ENCODE results near the gene RRBP1. TPM values are rescaled to one million over a fixed set of nuclear protein-coding genes. Genes with fewer than 3 reads are reported as not detected.

Gene RRBP1
- total RNA-seq, 3 donors from 2014 or later = 210 to 402 (median 377) TPM

GRCh38 chr20:17669306-17669931, 12.6 kb downstream of the RRBP1 start:
- DNase-seq = no peak
- no peak for TF ChIP-seq CTCF (IDR thresholded peaks at IDR 0.05)
- no peaks in the 10 kb centered on the region for H3K9me3 ChIP-seq
- peaks cover 8% of the 10 kb centered on the region for H3K4me1 ChIP-seq (ENCODE audit: low read depth)
- no peak for ATAC-seq
- no peak overlapping the region for H3K4me3 ChIP-seq
- H3K36me3 ChIP-seq (ENCODE audit: low read depth) = peaks cover 3% of the 10 kb centered on the region
- intact Hi-C loops (cut with DNase I, micrococcal nuclease) = no loop called here

DNA sequence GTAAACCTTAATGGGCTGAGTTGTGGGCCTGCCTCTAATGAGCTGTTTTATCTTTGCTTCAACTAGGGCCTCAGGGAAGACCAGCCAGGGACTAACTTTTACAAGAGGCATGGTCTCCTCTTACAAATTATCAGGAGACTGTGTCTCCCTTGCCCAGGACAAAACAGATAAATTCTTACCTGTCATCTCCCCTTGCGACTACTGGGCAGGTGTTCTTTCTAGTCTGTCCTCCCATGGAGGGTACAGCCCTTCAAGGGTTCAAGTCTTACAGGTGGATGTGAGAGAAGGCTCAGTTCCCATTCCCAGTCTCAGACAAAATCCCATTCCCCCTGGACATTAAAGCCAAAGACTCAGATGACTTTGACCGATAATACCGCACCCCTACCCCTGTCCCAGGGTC, 13.6 kb downstream of the RRBP1 start:
- intact Hi-C loops (cut with DNase I, micrococcal nuclease) = no loop called here

GRCh38 chr20:17667445-17667844, 14.6 kb downstream of the RRBP1 start:
- Histone ChIP-seq H3K4me1 (ENCODE audit: low read depth) (peaks cover 5% of the 10 kb centered on the region), H3K36me3 (ENCODE audit: low read depth) (no peaks in the 10 kb centered on the region), H3K4me3 (no peak overlapping the region), H3K9me3 (no peaks in the 10 kb centered on the region)
- TF ChIP-seq CTCF (IDR thresholded peaks at IDR 0.05) = no peak
- no peak for ATAC-seq
- DNase-seq = no peak
- intact Hi-C loops (cut with DNase I, micrococcal nuclease) = no loop called here

More for the DNA sequence above, 13.6 kb downstream of the RRBP1 start:
- H3K36me3 ChIP-seq (ENCODE audit: low read depth) = peaks cover 3% of the 10 kb centered on the region
- peaks cover 8% of the 10 kb centered on the region for H3K4me1 ChIP-seq (ENCODE audit: low read depth)
- no peak for ATAC-seq
- no peak overlapping the region for H3K4me3 ChIP-seq
- no peak for TF ChIP-seq CTCF (IDR thresholded peaks at IDR 0.05)
- H3K9me3 ChIP-seq = no peaks in the 10 kb centered on the region
- DNase-seq = no peak

- Histone ChIP-seq H3K4me1 (ENCODE audit: low read depth) (peaks cover 14% of the 10 kb centered on the region), H3K9me3 (no peaks in the 10 kb centered on the region), H3K36me3 (ENCODE audit: low read depth) (no peaks in the 10 kb centered on the region), H3K4me3 (no peak overlapping the region)
- ATAC-seq = no peak
- no peak for TF ChIP-seq CTCF (IDR thresholded peaks at IDR 0.05)
- intact Hi-C loops (cut with DNase I, micrococcal nuclease) = no loop called here
- no peak for DNase-seq
These were observed 15.6 kb downstream of the RRBP1 start for GRCh38 chr20:17666481-17666880.

GRCh38 chr20:17665756-17666155, 16.3 kb downstream of the RRBP1 start:
- Histone ChIP-seq H3K4me3 (no peak overlapping the region), H3K4me1 (ENCODE audit: low read depth) (peaks cover 20% of the 10 kb centered on the region), H3K36me3 (ENCODE audit: low read depth) (no peaks in the 10 kb centered on the region), H3K9me3 (no peaks in the 10 kb centered on the region)
- intact Hi-C loops (cut with DNase I, micrococcal nuclease) = no loop called here
- no peak for TF ChIP-seq CTCF (IDR thresholded peaks at IDR 0.05)
- no peak for ATAC-seq
- no peak for DNase-seq

Data from mucosa of descending colon (tissue), 3 donors.